HG02884 (cell line): ENCODE data around the gene OSBPL10.
A peak's percentile ranks its signal among the peaks of the same experiment; 100 is the strongest.

ENCODE experiments used
- ATAC-seq: cut with Tn5 transposase; IDR thresholded peaks from one replicate; pipeline ENCODE4 v1.9.1; 2021; ENCODE audit warnings: mild to moderate bottlenecking, moderate library complexity; ENCODE audit not compliant: unreplicated experiment

OSBPL10 gene

GRCh38 chr3:31959951-31960792 lies 20.9 kb downstream of the OSBPL10 start:
- no peak for ATAC-seq

- no peak for ATAC-seq
These were observed 21.8 kb downstream of the OSBPL10 start for GRCh38 chr3:31959251-31959650.

- no peak for ATAC-seq
These were observed 22.3 kb downstream of the OSBPL10 start for GRCh38 chr3:31958701-31959152.

DNA sequence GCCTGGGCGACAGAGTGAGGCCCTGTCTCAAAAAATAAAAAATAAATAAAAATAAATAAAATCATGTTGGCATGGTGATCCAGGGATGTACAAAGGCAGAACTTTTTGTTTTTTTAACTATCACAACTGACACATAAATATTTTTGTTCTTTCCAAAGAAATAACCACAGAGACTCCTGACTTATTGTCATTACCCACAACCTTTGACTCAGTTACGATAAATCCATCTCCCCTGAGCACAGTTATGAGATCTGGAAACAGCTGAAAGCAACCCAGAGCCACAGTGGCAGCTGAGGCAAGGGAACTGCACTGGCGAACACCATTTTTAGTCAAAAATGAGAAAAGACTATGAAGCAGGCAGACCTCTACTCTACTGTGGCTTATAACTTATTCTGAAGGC lies 24.0 kb downstream of the OSBPL10 start:
- no peak for ATAC-seq

GRCh38 chr3:31955581-31955980 lies 25.5 kb downstream of the OSBPL10 start:
- no peak for ATAC-seq

GRCh38 chr3:31953636-31954035 lies 27.4 kb downstream of the OSBPL10 start:
- ATAC-seq = no peak

- ATAC-seq = no peak
These were observed 28.0 kb downstream of the OSBPL10 start for GRCh38 chr3:31953091-31953490.

DNA sequence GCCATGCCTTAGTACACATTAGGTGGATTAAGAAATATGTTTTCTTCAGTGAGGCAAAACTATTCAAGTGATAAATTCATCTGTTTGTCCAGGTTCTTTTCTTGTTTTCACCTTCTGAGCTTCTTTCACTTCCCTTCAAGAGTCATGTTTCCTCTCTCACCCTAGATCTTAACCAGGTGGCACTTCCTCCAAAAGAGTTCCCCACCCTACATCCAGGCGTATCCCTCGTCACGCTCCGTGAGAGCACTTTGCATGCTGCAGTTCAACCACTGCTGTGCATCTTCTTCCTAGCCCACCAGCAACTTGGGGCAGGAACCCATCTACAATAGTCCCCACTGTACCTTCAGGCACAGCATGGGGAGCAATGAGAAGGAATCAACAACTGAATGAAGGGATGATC lies 28.9 kb downstream of the OSBPL10 start:
- peak; percentile 86 for ATAC-seq

GRCh38 chr3:31948280-31948679 lies 32.8 kb downstream of the OSBPL10 start:
- ATAC-seq = no peak

DNA sequence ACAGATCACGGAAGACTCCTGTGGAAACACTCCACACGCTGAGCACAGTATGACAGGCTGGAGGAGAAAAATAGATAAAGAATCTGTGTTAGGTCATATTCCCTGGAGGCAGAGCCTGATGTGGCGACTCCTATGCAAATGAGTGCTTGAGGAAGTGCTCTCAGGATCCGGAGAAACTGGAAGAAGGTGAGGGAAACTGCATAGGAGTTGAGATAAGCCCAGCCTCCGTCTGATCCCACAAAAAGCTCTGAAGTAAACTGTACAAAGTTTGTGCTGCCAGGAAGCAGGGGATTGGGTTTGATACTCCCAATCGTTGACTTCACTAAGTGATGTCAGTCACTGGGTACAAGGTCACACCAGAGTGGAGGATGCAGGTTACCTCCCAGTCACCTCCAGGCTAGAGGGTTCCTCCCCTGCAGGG lies 33.4 kb downstream of the OSBPL10 start:
- ATAC-seq = no peak

DNA sequence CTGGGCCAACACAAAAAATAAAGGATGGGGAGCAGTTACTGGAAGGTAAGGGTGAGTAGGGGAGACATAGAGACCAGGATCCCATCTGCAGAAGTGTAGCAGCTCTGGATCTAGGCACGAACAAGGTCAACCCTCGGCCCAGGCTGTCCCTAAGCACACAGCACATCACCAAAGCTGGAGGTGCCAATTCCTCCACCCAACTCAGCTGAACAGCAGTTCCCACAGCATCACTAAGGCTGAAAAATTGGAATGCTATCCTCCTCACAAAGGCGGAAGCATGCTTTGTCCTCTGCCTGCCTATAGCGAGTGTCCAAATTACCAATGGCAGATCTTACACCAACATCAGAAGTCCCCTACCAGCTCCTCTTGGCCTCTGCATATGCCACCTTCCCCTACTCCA lies 33.9 kb downstream of the OSBPL10 start:
- ATAC-seq = no peak

DNA sequence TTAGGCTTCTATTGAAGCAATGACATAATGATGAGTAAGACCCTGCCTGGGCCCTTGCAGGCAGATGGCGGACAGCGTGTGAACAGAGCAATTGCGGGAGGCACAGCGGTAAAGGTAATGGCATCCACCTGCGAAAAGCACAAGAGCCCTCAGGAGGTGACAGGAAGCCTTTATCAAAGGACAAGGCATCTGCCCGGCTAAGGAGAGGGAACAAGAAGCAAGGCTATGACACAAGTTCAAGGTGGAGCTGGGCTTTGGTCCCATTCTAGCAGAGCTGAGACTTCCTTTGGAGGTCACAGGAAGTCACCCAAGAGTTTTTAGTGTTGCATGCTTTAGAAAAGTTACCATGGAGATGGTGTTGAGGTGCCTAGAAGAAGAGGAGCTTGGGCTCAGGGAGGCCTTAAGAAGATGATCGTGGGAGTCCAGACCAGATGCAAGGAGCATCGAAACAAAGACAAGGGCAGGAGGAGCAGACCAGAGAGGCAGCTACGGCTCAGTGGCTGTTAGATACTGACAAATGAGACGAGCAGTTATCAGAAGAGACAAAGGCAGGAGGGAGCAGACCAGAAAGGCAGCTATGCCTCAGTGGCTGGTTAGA lies 34.5 kb downstream of the OSBPL10 start:
- ATAC-seq = peak; percentile 42

- peak; percentile 36 for ATAC-seq
These were observed 35.4 kb downstream of the OSBPL10 start for GRCh38 chr3:31945738-31946052.

GRCh38 chr3:31943041-31943440 lies 38.0 kb downstream of the OSBPL10 start:
- ATAC-seq = no peak

DNA sequence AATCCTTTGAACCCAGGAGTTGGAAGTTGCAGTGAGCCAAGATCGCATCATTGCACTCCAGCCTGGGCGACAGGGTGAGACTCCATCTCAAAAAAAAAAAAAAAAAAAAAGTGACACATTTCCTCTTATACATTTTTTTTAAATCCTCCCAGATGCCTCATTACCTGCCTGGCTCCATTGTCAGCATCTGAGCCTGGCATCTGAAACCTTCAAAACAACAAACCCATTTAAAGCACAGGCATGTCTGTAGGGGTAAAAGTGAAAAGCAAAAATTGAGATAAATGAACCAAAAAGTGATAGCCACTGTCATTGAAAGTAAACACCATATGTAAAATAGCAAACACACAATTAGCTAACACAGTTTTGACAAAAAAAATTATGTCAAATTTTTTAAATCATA lies 38.6 kb downstream of the OSBPL10 start:
- ATAC-seq = no peak

- ATAC-seq = no peak
These were observed 43.8 kb downstream of the OSBPL10 start for GRCh38 chr3:31937225-31937624.

DNA sequence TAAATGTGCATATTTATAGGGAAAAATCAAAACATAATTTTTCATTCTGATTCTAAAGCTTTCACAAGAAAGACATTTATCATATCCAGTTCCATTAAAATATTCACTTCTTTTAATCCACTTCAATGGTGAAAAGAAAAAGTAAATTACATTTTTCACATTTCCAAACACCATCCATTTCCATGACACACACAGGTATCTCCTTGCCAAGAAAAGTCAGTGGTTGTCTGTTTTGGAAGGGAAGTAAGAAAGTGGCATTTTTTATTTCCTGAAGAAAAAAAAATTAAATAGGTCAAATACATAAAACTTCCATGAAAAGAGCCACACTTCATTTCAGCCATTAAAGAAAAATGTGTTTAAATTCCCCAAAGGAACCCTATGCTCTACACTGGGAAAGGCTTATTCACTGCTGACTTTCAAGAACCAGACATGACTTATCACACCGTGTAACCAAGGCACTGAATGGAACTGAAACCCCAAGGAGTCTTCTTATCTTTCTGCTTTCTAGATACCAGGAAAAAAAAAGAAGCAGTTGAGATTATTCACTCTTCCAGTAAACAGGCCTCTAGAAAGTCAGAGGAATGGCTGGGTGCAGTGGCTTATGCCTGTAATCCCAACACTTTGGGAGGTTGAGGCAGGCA lies 44.5 kb downstream of the OSBPL10 start:
- no peak for ATAC-seq

GRCh38 chr3:31934866-31935265 lies 46.2 kb downstream of the OSBPL10 start:
- ATAC-seq = no peak

GRCh38 chr3:31934018-31934417 lies 47.0 kb downstream of the OSBPL10 start:
- ATAC-seq = no peak

- ATAC-seq = no peak
These were observed 48.1 kb downstream of the OSBPL10 start for GRCh38 chr3:31932990-31933389.

DNA sequence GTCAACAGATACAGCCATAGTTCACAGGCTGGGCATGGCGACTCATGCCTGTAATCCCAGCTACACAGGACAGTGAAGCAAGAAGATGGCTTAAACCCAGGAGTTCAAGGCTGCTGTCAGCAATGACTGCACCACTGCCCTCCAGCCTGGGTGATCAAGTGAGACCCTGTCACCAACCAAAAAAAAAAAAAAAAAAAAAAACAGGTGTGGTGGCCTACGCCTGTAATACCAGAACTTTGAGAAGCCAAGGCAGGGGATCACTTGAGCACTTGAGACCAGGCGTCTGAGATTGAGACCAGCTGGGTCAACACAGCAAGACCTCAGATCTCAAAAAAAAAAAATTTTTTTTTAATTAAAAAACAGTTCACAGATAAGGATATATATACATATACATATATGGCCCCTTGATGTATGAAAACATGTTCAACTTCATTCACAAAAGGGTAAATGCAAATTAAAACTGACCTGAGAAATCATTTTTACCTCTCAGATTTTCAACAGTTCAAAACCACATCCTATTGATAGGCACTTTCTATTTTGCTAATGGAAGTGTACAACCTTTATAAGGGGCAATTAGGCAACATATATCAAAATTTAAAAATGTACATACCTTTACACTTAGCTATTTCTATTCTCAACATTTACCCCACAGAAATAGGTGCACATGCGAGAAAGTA lies 51.1 kb downstream of the OSBPL10 start:
- no peak for ATAC-seq

DNA sequence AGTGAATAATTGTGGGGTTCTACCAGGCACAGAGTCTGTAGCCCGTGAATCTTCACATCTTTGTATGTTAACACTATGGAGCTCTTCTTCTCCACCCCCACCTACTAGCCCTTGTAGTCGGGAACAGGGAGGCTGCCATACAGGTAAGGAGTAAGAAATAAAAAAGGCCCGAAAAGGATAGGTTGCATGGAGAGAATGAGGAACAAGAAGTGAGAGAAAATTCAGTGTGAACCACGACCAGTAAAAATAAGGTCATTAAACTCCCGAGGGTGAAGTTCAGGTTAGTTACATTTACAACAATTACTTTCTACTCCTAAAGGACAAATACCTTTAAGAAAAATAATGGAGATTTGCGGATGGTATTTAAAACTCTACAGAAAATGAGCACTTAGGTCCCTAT lies 53.3 kb downstream of the OSBPL10 start:
- no peak for ATAC-seq
